ENCODE results near the gene BMP10.

DNA sequence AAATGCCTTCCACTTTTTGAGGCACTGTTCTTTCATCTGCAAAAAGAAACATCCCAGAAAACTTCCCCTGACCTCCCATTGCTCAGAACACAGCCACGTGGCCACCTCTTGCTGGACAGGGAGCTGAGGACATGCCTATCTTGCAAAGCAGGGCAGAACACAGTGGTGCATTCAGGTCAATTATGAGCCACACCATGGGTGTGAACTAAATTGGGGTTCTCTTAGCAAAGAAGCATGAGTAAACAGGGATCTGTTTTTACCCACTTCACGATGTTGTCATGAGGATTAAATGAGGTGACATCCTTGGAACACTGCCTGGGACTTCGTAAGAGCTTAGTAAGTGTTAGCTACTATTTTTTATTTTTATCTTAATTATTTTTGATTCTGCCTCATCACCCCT, 25.1 kb downstream of the BMP10 start:
- TF ChIP-seq, protein P1, sequence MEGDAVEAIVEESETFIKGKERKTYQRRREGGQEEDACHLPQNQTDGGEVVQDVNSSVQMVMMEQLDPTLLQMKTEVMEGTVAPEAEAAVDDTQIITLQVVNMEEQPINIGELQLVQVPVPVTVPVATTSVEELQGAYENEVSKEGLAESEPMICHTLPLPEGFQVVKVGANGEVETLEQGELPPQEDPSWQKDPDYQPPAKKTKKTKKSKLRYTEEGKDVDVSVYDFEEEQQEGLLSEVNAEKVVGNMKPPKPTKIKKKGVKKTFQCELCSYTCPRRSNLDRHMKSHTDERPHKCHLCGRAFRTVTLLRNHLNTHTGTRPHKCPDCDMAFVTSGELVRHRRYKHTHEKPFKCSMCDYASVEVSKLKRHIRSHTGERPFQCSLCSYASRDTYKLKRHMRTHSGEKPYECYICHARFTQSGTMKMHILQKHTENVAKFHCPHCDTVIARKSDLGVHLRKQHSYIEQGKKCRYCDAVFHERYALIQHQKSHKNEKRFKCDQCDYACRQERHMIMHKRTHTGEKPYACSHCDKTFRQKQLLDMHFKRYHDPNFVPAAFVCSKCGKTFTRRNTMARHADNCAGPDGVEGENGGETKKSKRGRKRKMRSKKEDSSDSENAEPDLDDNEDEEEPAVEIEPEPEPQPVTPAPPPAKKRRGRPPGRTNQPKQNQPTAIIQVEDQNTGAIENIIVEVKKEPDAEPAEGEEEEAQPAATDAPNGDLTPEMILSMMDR (IDR thresholded peaks at IDR 0.05; ENCODE audit: low read length), result no peak
- no peak for TF ChIP-seq EZH2 (IDR thresholded peaks at IDR 0.05; ENCODE audit: borderline replicate concordance, low read length)
